HG03457 (cell line): ENCODE measurements around the gene VEPH1.
A peak's percentile ranks its signal among the peaks of the same experiment; 100 is the strongest.

Source experiments
- ATAC-seq: cut with Tn5 transposase; IDR thresholded peaks from one replicate; pipeline ENCODE4 v1.9.1; 2021; ENCODE audit warnings: moderate number of reproducible peaks; ENCODE audit not compliant: unreplicated experiment

VEPH1 gene

GRCh38 chr3:157502916-157503595, at the start of gene VEPH1:
Gene VEPH1, minus strand, starts transcription at chr3:157503416. Its CDS starts 8,067 bp downstream, at chr3:157495349.
- ATAC-seq, result no peak

- no peak for ATAC-seq
Observed at GRCh38 chr3:157551961-157552360, 48.7 kb upstream of the VEPH1 start.

DNA sequence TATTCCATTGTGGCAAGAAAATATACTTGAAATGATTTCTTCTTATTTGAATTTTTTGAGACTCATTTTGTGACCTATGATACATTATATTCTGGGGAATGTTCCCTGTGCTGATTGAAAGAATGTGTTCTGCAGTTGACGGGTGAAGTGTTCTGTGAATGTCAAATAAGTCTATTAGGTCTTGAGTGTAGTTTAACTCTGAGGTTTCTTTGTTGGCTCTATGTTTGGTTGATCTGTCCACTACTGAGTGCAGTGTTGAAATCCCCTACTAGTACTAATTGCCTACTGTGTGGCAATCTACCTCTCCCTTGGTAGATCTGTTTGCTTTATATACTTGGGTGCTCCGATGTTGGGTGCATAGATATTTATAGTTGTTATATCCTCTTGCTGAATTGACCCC, 46.3 kb upstream of the VEPH1 start:
- ATAC-seq, result no peak

DNA sequence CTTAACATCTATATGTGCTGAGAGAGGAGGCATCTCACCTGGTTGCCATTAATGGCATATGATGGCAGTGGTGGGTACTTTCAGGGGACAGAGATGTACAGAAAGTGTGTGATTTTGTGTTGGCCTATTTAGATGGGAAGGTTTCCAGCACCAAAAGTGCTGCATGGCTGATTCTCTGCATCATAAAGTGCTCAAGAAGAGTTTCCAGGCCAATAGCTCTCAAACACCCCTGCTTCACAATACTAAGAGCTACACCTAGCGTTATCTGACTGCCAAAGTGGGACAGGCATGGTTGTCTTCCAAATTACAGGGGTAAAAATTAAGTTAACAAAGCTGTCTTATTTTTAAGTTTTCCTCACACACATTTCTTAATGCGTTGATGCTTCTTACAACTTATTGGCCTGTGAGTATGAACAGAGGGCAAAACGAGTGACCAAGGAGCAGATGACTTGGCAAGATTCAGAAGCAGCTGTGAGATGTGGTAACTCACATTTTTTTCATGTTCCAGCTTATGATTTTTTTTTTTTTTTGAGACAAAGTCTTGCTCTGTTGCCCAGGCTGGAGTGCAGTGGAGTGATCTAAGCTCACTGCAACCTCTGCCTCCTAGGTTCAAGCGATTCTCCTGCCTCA, 41.4 kb upstream of the VEPH1 start:
- ATAC-seq, result no peak

GRCh38 chr3:157543501-157544035, 40.4 kb upstream of the VEPH1 start:
- ATAC-seq, result no peak

GRCh38 chr3:157542711-157543500, 39.7 kb upstream of the VEPH1 start:
- ATAC-seq, result no peak

- ATAC-seq, result no peak
Observed at GRCh38 chr3:157541506-157542236, 38.5 kb upstream of the VEPH1 start.

DNA sequence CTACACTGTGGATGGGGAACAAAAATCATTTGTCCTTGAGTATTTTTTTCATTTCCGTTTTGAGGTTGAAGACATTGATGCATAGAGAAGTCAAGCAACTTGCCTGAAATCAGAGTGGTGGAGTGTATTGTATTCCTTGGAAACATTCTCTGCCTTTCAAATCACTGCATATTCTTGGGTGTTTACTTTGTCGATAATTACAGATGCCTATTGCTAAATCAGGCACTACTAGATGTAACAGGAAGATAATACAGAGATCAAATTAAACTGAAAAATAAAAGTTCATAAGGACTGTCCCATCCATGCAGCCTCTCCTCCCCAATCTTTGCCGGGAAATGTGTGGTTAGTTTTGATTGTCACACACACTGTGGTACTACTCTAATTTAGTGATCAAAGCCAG, 37.4 kb upstream of the VEPH1 start:
- ATAC-seq, result no peak

GRCh38 chr3:157535667-157536066, 32.5 kb upstream of the VEPH1 start:
- ATAC-seq, result no peak

DNA sequence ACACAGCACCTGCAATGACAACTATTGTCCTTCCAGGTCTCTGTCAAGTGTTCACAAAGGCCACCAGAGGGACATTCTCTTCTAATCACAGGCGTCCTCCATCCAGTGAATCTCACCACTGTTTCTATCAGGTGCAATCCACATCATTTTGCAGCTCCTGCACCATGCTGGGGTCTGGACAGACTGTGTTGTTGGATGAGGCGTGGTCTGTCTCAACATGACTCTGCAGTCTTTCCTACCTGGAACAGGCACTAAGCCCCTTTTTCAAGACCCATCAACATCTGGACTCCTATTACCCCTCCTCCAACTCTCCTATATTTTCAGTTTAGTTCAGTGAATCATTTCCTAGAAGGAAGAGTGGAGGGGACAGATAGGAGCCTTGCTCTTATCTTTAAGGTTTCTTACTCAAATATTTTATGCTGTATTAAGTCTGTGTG, 31.5 kb upstream of the VEPH1 start:
- ATAC-seq, result no peak

- no peak for ATAC-seq
Observed at GRCh38 chr3:157533298-157534070, 30.3 kb upstream of the VEPH1 start.

DNA sequence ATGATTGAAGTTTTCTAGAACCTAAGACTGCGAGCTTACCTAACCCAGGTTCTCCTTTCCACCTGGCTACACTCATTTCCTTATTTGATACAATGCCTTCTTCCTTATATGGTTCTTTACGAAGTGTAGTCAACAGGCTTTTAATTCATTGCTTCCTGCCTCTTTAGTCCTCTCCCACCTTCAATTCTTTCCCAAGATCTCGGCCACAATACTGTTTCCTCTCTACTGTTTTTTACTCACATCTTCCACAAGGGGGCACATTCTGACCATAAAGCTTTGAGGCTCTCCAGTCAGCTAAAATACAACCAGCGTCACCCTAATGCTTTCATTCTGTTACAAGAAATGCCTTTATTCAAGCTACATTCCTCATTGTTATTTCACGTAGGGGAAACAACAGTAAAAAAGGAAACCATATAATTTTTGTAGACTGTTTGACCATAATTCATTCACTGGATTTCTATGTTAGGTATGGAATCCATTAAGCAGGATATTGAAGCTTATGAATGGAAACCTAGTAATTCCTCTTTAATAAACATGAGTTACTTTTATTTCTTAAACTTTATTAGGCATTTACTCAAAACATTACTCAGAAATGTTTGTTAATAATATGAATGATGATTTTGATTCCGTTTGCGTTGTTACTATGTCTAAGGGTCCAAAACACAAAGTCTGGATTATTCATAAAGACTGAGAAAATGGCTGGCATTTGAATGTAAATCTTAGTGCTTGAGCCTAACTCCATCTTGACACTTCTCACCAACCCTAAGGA, 29.5 kb upstream of the VEPH1 start:
- ATAC-seq, result peak; percentile 93

- ATAC-seq, result no peak
Observed at GRCh38 chr3:157531771-157532170, 28.6 kb upstream of the VEPH1 start.

DNA sequence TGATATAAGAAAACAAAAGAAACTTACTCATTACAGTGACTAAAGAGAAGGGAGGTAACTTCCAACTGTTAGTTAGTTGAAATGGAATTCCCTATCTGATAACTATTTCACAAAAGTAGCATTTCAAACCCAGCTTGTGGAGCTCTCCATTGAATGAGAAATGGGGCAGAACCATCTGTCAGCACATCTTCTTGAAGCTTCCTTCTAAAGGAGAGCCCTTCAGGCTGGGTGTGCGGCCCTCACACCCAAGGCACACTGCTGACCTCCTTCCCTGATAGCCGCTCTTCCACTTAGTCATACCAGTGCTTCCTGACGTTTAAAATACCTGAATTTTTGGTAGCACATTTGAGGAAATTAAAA, 28.1 kb upstream of the VEPH1 start:
- ATAC-seq, result no peak

GRCh38 chr3:157530637-157531300, 27.6 kb upstream of the VEPH1 start:
- no peak for ATAC-seq

- no peak for ATAC-seq
Observed at GRCh38 chr3:157529751-157530150, 26.5 kb upstream of the VEPH1 start.

- no peak for ATAC-seq
Observed at GRCh38 chr3:157529085-157529484, 25.9 kb upstream of the VEPH1 start.

- ATAC-seq, result no peak
Observed at GRCh38 chr3:157527131-157527881, 24.1 kb upstream of the VEPH1 start.
